ENCODE data around the gene FHIT.

FHIT gene

DNA sequence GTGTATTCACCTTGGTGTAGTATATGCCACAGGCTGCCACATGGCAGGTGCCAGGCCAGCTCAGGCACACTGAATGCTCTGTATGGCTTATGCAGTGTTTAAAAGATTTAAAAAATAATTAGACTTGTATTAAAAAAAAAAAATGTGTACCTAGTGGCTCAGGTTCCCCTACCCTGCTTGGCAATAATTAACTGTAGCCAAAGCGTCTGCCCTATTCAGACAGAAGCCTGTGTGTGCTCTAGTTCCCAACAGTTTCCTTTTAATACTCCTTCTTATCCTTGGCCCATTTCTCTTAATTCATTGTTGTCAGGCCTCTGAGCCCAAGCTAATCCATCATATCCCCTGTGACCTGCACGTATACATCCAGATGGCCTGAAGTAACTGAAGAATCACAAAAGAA lies 1449.2 kb downstream of the FHIT start:
- H3K79me2 ChIP-seq (ENCODE audit: insufficient read depth, low read length), result no peaks in the 10 kb centered on the region
- TF ChIP-seq, protein P1, sequence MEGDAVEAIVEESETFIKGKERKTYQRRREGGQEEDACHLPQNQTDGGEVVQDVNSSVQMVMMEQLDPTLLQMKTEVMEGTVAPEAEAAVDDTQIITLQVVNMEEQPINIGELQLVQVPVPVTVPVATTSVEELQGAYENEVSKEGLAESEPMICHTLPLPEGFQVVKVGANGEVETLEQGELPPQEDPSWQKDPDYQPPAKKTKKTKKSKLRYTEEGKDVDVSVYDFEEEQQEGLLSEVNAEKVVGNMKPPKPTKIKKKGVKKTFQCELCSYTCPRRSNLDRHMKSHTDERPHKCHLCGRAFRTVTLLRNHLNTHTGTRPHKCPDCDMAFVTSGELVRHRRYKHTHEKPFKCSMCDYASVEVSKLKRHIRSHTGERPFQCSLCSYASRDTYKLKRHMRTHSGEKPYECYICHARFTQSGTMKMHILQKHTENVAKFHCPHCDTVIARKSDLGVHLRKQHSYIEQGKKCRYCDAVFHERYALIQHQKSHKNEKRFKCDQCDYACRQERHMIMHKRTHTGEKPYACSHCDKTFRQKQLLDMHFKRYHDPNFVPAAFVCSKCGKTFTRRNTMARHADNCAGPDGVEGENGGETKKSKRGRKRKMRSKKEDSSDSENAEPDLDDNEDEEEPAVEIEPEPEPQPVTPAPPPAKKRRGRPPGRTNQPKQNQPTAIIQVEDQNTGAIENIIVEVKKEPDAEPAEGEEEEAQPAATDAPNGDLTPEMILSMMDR (IDR thresholded peaks at IDR 0.05; ENCODE audit: insufficient read depth, low read length, poor library complexity, severe bottlenecking), result no peak
- no peak for TF ChIP-seq EZH2phosphoT487 (conservative IDR thresholded peaks at IDR 0.05; ENCODE audit: low read length)
- no peaks in the 10 kb centered on the region for H3F3A ChIP-seq (ENCODE audit: insufficient read depth)
- no peaks in the 10 kb centered on the region for H3K9me3 ChIP-seq (ENCODE audit: insufficient read depth, low read length)
- no peak overlapping the region for H3K4me3 ChIP-seq (ENCODE audit: insufficient read depth, low read length, poor library complexity, severe bottlenecking)
- no peaks in the 10 kb centered on the region for H3K36me3 ChIP-seq (ENCODE audit: low read length)
- H2AFZ ChIP-seq (ENCODE audit: low read depth, low read length, severe bottlenecking), result no peak overlapping the region
- no peaks in the 10 kb centered on the region for H3K27me3 ChIP-seq (ENCODE audit: low read length)
- H3K9me2 ChIP-seq (replicated peaks; ENCODE audit: insufficient read depth, low read length), result no peaks in the 10 kb centered on the region
- H3K4me2 ChIP-seq (ENCODE audit: low read depth, low read length, poor library complexity, severe bottlenecking), result no peak overlapping the region
- H4K20me1 ChIP-seq (ENCODE audit: low read depth, low read length), result no peaks in the 10 kb centered on the region
- no peak overlapping the region for H3K27ac ChIP-seq (ENCODE audit: low read depth, low read length)
- H3K9ac ChIP-seq (ENCODE audit: low read length), result no peak overlapping the region

DNA sequence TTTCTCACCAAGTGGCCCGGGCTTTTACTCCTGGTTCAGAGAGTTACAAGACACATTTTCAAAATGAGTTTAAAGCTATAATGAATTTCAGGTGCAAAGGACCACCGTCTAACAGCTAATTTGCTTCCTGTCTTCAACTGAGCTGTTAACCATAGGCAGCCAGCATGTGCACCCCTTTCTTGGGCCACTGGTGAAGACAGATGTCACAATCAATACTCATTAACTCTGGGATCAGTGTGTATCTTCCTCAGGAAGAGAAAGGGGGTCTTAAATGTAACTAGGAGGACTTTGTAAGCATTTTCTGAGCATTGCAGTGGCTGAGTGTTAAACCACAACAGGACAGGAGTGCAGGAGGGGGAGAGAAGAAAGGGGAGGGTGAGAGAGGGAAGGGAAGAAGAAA lies 1450.8 kb downstream of the FHIT start:
- Histone ChIP-seq H3K9ac (ENCODE audit: low read length) (no peak overlapping the region), H3K27me3 (ENCODE audit: low read length) (no peaks in the 10 kb centered on the region), H3K9me3 (ENCODE audit: insufficient read depth, low read length) (no peaks in the 10 kb centered on the region), H4K20me1 (ENCODE audit: low read depth, low read length) (no peaks in the 10 kb centered on the region), H3K4me3 (ENCODE audit: insufficient read depth, low read length, poor library complexity, severe bottlenecking) (no peak overlapping the region), H3K36me3 (ENCODE audit: low read length) (no peaks in the 10 kb centered on the region), H3K9me2 (replicated peaks; ENCODE audit: insufficient read depth, low read length) (no peaks in the 10 kb centered on the region), H3F3A (ENCODE audit: insufficient read depth) (no peaks in the 10 kb centered on the region), H3K79me2 (ENCODE audit: insufficient read depth, low read length) (no peaks in the 10 kb centered on the region), H3K4me2 (ENCODE audit: low read depth, low read length, poor library complexity, severe bottlenecking) (no peak overlapping the region), H3K27ac (ENCODE audit: low read depth, low read length) (no peak overlapping the region), H2AFZ (ENCODE audit: low read depth, low read length, severe bottlenecking) (no peak overlapping the region)
- no peak for TF ChIP-seq EZH2phosphoT487 (conservative IDR thresholded peaks at IDR 0.05; ENCODE audit: low read length)
- TF ChIP-seq, protein P1 (IDR thresholded peaks at IDR 0.05; ENCODE audit: insufficient read depth, low read length, poor library complexity, severe bottlenecking), result no peak

DNA sequence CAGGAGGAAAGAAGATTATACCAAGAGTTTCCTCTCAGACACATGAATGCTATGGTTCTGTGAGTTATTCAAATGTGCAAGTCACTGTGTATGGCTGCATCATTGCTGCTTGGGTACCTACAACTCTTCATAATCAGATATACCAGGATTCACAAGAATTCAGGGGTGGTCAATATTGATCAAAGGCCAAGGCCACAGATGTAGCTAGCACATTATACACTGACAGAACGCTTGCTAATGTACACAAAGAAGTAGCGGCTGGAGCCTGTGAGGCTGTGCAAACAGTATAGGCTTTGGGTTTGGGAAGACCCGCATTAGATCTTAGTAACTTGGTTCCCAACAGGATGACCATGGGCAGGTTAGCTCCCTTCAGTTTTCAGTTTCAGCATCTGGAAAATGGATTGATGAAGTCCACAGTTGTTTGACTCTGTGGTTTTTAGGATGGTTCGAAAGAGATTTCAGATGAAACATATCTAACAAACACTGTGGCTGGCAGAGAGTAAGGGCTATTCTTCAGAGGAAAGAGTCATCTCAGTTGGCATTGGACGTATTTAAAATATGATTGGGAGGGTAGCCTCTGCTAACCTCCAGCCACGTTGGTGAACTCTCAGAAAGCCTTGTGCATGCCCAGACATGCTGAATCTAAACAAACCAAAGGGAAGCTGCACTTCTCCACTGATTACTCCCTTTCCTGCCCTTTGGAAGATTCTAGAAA lies 1452.7 kb downstream of the FHIT start:
- no peak overlapping the region for H3K9ac ChIP-seq (ENCODE audit: low read length)
- no peak overlapping the region for H3K4me2 ChIP-seq (ENCODE audit: low read depth, low read length, poor library complexity, severe bottlenecking)
- H3F3A ChIP-seq (ENCODE audit: insufficient read depth), result no peaks in the 10 kb centered on the region
- no peak overlapping the region for H3K27ac ChIP-seq (ENCODE audit: low read depth, low read length)
- no peak overlapping the region for H2AFZ ChIP-seq (ENCODE audit: low read depth, low read length, severe bottlenecking)
- no peaks in the 10 kb centered on the region for H3K36me3 ChIP-seq (ENCODE audit: low read length)
- TF ChIP-seq EZH2phosphoT487 (conservative IDR thresholded peaks at IDR 0.05; ENCODE audit: low read length), result no peak
- TF ChIP-seq, protein P1 (IDR thresholded peaks at IDR 0.05; ENCODE audit: insufficient read depth, low read length, poor library complexity, severe bottlenecking), result no peak
- no peaks in the 10 kb centered on the region for H3K9me2 ChIP-seq (replicated peaks; ENCODE audit: insufficient read depth, low read length)
- no peaks in the 10 kb centered on the region for H3K27me3 ChIP-seq (ENCODE audit: low read length)
- no peak overlapping the region for H3K4me3 ChIP-seq (ENCODE audit: insufficient read depth, low read length, poor library complexity, severe bottlenecking)
- no peaks in the 10 kb centered on the region for H3K9me3 ChIP-seq (ENCODE audit: insufficient read depth, low read length)
- no peaks in the 10 kb centered on the region for H4K20me1 ChIP-seq (ENCODE audit: low read depth, low read length)
- H3K79me2 ChIP-seq (ENCODE audit: insufficient read depth, low read length), result no peaks in the 10 kb centered on the region
